ELF-1 (cell line): ENCODE measurements around the gene ATP2C2.
"Not testable (repeated sequence)": the region's sequence is repeated elsewhere in the genome, so short reads cannot be mapped to it uniquely, and the experiment has no call there.

Source experiments
- DNase-seq: peaks from one replicate; pipeline ENCODE4 v3.0.0-alpha.2; 2016; ENCODE audit warnings: low read depth, low spot score

Gene ATP2C2

GRCh38 chr16:84340325-84341040, 27.9 kb upstream of the ATP2C2 start:
- DNase-seq: no peak

- no peak for DNase-seq
Measured at GRCh38 chr16:84341528-84342295, 26.6 kb upstream of the ATP2C2 start.

- DNase-seq: not testable (repeated sequence)
Measured at GRCh38 chr16:84343800-84344199, 24.5 kb upstream of the ATP2C2 start.

DNA sequence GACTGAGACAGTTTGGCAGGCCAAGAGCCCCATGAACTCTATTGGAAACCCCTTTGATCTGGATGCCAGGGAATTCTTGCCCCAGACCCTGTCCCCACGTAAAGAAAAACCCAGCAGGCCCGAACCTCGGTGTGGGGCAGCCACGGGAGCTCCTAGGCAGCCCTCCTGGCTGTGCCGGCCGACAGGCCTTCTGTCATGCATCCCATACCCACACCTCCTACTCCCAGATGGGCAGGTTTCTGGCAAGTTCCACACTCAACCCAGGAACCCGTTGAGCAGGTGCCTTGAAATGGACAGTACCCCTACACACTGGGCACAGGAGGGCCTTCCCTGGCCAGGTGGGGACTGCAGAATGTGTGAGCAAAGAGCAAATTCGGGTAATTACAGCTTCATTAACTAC, 23.6 kb upstream of the ATP2C2 start:
- DNase-seq: no peak

DNA sequence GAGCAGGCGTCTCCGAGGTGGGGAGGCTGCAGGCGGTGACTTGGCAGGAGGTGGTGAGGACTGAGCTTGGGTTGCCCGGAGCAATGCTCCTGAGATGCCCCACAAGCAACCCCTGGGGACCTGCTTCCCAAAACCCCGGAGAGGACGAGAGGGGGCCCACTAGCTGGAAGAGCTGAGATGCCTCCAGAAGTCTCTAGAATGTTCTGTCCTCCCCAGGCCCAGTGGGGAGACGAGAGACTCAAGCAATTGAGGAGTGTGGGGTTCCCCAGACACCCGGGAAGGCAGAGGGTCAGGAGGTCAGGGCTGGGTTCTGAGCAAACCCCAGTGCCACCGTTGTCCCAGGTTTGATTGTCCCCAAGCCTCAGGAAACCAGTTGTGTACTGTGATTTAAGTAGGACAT, 21.2 kb upstream of the ATP2C2 start:
- DNase-seq: no peak

DNA sequence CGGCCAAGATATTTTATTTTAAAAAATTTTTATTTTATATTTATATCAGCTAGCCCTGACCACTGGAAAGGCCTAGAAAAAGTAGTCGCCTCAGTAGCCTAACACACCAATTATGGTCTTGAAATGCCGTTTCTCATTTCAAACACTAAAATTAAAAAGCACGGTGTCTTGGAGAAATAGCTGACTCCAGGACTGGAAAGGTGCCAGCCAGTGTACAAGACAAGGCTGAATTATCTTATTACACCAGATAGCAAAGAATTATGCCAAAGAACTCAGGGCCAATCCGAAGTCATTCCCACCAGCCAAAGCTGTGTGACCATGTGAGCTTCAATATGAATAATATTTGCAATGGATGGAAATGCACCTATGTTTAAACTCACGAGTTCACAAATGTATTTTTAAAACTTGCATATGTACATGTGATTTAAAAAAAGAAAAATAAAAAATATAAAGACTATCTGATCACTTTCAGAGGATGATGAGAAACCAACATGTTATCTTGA, 19.9 kb upstream of the ATP2C2 start:
- DNase-seq: no peak

DNA sequence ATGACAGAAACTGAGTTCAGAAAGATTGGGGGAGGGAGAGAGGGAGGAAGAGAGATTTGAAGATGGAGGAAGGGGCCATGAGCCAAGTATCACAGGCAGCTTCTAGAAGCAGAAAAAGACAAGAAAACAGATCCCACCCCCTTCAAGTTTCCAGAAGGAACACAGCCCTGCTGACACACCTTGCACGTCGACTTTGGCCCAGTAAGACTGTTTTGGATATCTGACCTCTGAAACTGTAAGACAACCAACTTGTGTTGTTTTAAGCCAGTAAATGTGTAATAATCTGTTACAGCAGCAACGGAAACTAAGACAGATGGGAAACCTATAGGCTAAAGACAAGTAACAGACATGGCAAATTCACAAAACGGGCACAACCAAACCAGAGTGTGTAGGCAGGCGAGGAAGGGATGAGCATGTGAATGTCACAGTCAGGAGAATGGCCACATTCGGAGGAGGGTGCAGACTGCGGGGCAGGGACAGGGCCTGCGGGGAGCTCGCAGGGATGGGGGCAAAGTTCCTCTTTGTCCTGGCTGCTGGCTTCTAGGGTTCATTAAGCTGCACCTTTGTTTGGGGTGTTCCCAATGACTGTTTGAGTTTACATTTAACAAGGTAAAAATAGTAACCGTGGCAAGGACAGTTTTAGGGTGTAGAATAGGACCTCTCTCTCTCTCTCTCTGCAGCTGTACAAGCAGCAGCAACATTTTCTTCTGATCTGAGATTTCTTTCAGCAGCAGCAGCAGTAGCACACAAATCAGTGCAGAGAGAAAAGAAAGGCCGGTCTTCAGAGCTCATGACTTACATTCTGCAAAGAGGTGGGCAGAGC, 18.3 kb upstream of the ATP2C2 start:
- DNase-seq: no peak

DNA sequence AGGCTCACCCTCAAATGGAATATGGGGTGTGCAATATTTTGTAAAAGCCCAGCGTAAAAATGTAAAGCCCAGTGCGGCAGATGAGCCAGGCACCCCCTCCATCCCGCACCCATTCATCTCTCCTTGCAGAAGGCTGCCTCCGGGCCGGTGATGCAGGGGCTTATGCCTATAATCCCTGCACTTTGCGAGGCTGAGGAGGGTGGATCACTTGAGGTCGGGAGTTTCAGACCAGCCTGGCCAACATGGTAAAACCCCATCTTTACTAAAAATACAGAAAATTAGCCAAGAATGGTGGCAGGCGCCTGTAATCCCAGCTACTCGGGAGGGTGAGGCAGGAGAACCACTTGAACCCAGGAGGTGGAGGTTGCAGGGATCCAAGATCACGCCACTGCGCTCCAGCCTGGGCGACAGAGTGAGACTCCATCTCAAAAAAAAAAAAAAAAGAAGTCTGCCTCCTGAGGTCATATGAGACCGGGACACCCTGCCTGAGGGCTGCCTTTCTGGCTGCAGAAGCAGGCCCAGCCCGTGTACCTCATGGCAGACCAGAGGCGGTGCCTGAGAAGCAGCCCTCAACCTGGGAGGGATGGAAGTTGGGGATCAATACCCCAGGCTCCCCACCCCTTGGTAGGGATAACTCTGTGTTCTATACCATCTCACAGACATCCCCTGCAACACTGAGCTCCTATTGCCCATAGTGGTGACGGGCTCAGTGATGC, 17.5 kb upstream of the ATP2C2 start:
- no peak for DNase-seq

- DNase-seq: no peak
Measured at GRCh38 chr16:84351630-84352029, 16.7 kb upstream of the ATP2C2 start.

GRCh38 chr16:84354306-84354705, 14.0 kb upstream of the ATP2C2 start:
- DNase-seq: no peak

DNA sequence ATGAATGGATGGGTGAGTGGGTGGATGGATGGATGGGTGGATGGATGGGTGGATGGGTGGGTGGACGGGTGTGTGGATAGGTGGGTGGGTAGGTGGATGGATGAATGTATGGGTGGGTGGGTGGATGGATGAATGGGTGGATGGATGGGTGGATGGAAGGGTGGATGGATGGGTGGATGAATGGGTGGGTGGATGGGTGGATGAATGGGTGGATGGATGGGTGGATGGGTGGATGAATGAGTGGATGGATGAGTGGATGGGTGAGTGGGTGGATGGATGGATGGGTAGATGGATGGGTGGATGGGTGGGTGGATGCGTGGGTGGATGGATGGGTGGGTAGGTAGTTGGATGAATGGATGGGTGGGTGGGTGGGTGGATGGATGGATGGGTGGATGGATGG, 13.2 kb upstream of the ATP2C2 start:
- no peak for DNase-seq

DNA sequence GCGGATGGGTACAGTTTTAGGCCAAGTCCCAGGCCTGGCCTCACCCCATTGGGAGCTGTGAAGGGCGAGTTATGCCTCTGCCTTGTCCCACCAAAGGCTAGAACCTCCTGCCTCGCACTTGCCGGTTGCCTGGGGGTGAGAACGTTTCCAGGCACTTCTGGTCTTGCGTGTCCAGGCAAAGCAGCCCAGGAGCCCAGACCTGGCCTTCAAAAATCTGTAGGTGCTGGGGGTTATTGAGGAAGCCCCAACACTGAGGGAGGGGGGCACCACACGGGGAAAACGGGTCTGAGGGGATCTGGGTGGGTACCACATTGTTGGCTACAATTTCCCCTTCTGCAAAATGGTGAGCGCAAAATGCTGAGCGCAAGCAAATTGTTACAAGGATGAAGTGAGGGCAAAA, 12.2 kb upstream of the ATP2C2 start:
- DNase-seq: no peak

DNA sequence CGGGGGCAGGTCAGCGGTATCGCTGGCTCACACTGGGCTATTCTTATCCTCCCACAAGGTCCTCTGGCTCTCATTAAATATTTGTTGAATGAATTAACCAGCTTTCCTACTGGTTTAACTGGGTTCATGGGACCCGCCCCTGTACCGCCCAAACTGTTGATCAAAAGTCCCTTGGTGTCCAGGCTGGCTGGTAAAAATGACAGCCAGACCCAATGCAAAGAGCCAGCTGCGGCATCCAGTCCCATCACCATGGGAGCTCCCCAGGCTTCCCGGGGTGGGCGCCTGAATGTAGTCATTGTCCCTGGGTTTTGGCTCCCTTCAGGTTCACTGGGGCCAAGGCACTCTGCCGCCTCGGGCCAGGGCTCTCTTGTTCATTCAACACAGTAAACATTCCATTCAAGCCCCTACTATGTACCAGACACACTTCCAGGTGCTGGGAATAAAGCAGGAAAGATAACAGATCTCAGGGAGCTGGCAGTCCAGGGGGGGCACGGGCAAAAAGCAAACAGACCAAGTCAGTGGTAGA, 11.7 kb upstream of the ATP2C2 start:
- peak; percentile 88 for DNase-seq

GRCh38 chr16:84357191-84357651, 11.1 kb upstream of the ATP2C2 start:
- DNase-seq: no peak

GRCh38 chr16:84358601-84359295, 9.6 kb upstream of the ATP2C2 start:
- no peak for DNase-seq

DNA sequence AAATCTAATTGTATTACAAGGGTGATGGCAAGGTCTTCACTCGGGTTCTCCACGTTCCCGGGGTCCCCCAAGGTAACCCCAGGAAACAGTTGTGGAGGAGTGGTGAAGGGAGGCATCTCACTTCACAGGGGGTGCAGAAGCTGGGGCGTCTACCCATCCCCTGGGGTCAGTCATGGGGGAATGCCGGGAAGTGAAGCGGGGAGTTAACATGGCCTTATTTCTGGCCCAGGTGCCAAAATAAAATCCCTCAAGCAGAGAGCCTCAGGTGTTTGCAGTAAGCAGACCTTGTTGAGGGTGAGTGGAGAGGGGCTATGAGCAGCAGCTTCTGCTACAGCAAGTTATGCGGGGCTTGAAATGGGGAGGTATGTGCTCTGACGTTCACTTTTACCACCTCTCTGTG, 9.0 kb upstream of the ATP2C2 start:
- no peak for DNase-seq

- DNase-seq: no peak
Measured at GRCh38 chr16:84360170-84360569, 8.2 kb upstream of the ATP2C2 start.

DNA sequence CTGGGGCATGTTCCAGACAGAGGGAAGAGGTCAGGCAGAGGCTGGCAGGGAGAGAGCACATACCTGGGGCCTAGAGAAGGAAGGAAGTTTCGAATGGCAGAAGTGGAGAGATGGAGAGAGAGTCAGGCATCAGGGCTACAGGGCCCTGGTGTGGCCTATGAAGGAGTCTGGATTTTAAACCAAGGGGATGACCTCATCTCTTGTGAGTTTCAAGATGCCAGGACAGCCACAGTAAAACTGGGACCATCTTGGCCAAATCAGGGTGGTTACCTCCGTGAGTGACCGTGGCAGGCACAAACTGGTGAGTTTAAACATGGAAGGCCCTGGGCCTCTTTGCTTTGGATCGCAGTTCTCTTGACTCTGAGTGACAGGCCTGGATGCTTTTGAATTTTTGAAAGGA, 7.6 kb upstream of the ATP2C2 start:
- no peak for DNase-seq

DNA sequence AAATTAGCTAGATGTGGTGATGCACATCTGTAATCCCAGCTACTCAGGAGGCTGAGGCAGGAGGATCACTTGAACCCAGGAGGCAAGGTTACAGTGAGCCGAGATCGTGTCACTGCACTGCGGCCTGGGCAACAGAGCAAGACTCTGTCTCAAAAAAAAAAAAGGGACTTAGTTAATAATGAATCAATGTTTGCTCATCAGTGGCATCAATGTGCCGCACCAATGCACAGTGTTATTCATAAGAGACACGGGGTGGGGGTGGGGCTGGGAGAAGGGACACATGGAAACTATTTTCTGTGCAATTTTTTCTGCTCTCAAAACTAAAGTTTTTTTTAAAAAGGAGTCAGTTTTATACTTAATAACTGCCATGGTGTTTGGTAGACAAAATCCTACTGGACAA, 6.8 kb upstream of the ATP2C2 start:
- DNase-seq: no peak

GRCh38 chr16:84362471-84362941, 5.8 kb upstream of the ATP2C2 start:
- no peak for DNase-seq
